Effector memory CD8-positive, alpha-beta T cell (primary cell): Measurements from ENCODE around the gene SHKBP1.
A peak's percentile ranks its signal among the peaks of the same experiment; 100 is the strongest.

Experiments used
- ATAC-seq: fragments of 150-1000 bp; cut with Tn5 transposase; replicated peaks from 2 replicates; pipeline ENCODE4 v1.10.0; 2021; ENCODE audit warnings: mild to moderate bottlenecking, moderate library complexity
- DNase-seq, 3 experiments: peaks; one replicate each; pipeline ENCODE4 v3.0.0; 2021
- H3K27ac Mint-ChIP-seq, 2 donors: one replicate each; pipeline ENCODE4 v1.8.0; 2022; ENCODE audit warnings: mild to moderate bottlenecking in 2 of 2, mixed read lengths in 2 of 2, moderate library complexity in 2 of 2
- H3K27me3 Mint-ChIP-seq, 2 donors: one replicate each; pipeline ENCODE4 v1.8.0; 2022; ENCODE audit warnings: mixed read lengths in 2 of 2
- H3K36me3 Mint-ChIP-seq: one replicate; pipeline ENCODE4 v1.8.0; 2022; ENCODE audit warnings: mild to moderate bottlenecking, moderate library complexity, mixed read lengths; ENCODE audit not compliant: insufficient read depth
- H3K4me1 Mint-ChIP-seq, 2 donors: one replicate each; pipeline ENCODE4 v1.8.0; 2022; ENCODE audit warnings: low read depth in 2 of 2, mixed read lengths in 2 of 2
- H3K4me3 Mint-ChIP-seq, 2 donors: one replicate each; pipeline ENCODE4 v1.8.0; 2022; ENCODE audit warnings: mild to moderate bottlenecking in 2 of 2, mixed read lengths in 2 of 2, moderate library complexity in 2 of 2
- H3K9me3 Mint-ChIP-seq, 2 donors: one replicate each; pipeline ENCODE4 v1.8.0; 2022; ENCODE audit warnings: mixed read lengths in 2 of 2

SHKBP1 gene

GRCh38 chr19:40594255-40594654 lies 17.6 kb downstream of the SHKBP1 start:
- Mint-ChIP-seq H3K4me3 (peak overlapping the region; percentile 28 to 44), H3K4me1 (peaks cover 21 to 27% of the 10 kb centered on the region in 2 donors), H3K9me3 (no peaks in the 10 kb centered on the region), H3K27me3 (peaks cover 8 to 31% of the 10 kb centered on the region in 2 donors), H3K36me3 (peaks cover 12% of the 10 kb centered on the region), H3K27ac (peak overlapping the region; percentile 44 to 77)
- DNase-seq: no peak
- no peak for ATAC-seq

- H3K4me3 Mint-ChIP-seq: peak overlapping the region; percentile 28 to 44
- no peak for ATAC-seq
- peaks cover 12 to 35% of the 10 kb centered on the region in 2 donors for H3K27me3 Mint-ChIP-seq
- no peak for DNase-seq
- H3K27ac Mint-ChIP-seq: peak overlapping the region; percentile 44 to 77
- H3K4me1 Mint-ChIP-seq: peaks cover 23 to 26% of the 10 kb centered on the region in 2 donors
- peaks cover 9% of the 10 kb centered on the region for H3K36me3 Mint-ChIP-seq
- H3K9me3 Mint-ChIP-seq: no peaks in the 10 kb centered on the region
These were observed 18.0 kb downstream of the SHKBP1 start for GRCh38 chr19:40594657-40595091.

- no peak for ATAC-seq
- Mint-ChIP-seq H3K27me3 (peaks cover 25 to 55% of the 10 kb centered on the region in 2 donors), H3K36me3 (peaks cover 3% of the 10 kb centered on the region), H3K4me1 (peaks cover 32 to 33% of the 10 kb centered on the region in 2 donors), H3K9me3 (no peaks in the 10 kb centered on the region), H3K27ac (no peak overlapping the region), H3K4me3 (peak overlapping the region in 1 of 2 donors; percentile 23)
- DNase-seq: no peak
These were observed 20.1 kb downstream of the SHKBP1 start for GRCh38 chr19:40596608-40597328.

- peaks cover 35 to 37% of the 10 kb centered on the region in 2 donors for H3K4me1 Mint-ChIP-seq
- H3K4me3 Mint-ChIP-seq: peak overlapping the region; percentile 27 to 43
- DNase-seq (no peak), ATAC-seq (no peak)
- peaks cover 3% of the 10 kb centered on the region for H3K36me3 Mint-ChIP-seq
- H3K9me3 Mint-ChIP-seq: no peaks in the 10 kb centered on the region
- no peak overlapping the region for H3K27ac Mint-ChIP-seq
- peaks cover 29 to 61% of the 10 kb centered on the region in 2 donors for H3K27me3 Mint-ChIP-seq
These were observed 20.7 kb downstream of the SHKBP1 start for GRCh38 chr19:40597329-40597838.

- Mint-ChIP-seq H3K4me1 (peaks cover 42% of the 10 kb centered on the region in 2 donors), H3K4me3 (no peak overlapping the region), H3K27me3 (peaks cover 29 to 68% of the 10 kb centered on the region in 2 donors), H3K9me3 (no peaks in the 10 kb centered on the region), H3K36me3 (peaks cover 3% of the 10 kb centered on the region), H3K27ac (no peak overlapping the region)
- peak; percentile 65 for ATAC-seq
- DNase-seq: peak; percentile 81 to 86 (median 84)
These were observed 21.6 kb downstream of the SHKBP1 start for GRCh38 chr19:40598121-40598917.

GRCh38 chr19:40598918-40599307 lies 22.2 kb downstream of the SHKBP1 start:
- DNase-seq (no peak), ATAC-seq (no peak)
- Mint-ChIP-seq H3K4me1 (peaks cover 47 to 48% of the 10 kb centered on the region in 2 donors), H3K9me3 (no peaks in the 10 kb centered on the region), H3K4me3 (peak overlapping the region in 1 of 2 donors; percentile 14), H3K27ac (no peak overlapping the region), H3K36me3 (peaks cover 7% of the 10 kb centered on the region), H3K27me3 (peaks cover 29 to 68% of the 10 kb centered on the region in 2 donors)

- ATAC-seq (no peak), DNase-seq (no peak)
- peaks cover 47 to 49% of the 10 kb centered on the region in 2 donors for H3K4me1 Mint-ChIP-seq
- peaks cover 8% of the 10 kb centered on the region for H3K36me3 Mint-ChIP-seq
- H3K27me3 Mint-ChIP-seq: peaks cover 29 to 67% of the 10 kb centered on the region in 2 donors
- H3K4me3 Mint-ChIP-seq: peak overlapping the region; percentile 14 to 47
- H3K27ac Mint-ChIP-seq: no peak overlapping the region
- H3K9me3 Mint-ChIP-seq: no peaks in the 10 kb centered on the region
These were observed 22.7 kb downstream of the SHKBP1 start for GRCh38 chr19:40599331-40599901.

GRCh38 chr19:40599902-40600569 lies 23.4 kb downstream of the SHKBP1 start:
- Mint-ChIP-seq H3K9me3 (no peaks in the 10 kb centered on the region), H3K4me1 (peaks cover 46% of the 10 kb centered on the region in 2 donors), H3K27me3 (peaks cover 29 to 61% of the 10 kb centered on the region in 2 donors), H3K4me3 (peak overlapping the region; percentile 58 to 64), H3K36me3 (peaks cover 8% of the 10 kb centered on the region), H3K27ac (no peak overlapping the region)
- ATAC-seq: no peak
- no peak for DNase-seq

GRCh38 chr19:40600570-40601133 lies 24.0 kb downstream of the SHKBP1 start:
- Mint-ChIP-seq H3K9me3 (no peaks in the 10 kb centered on the region), H3K36me3 (peaks cover 13% of the 10 kb centered on the region), H3K27me3 (peaks cover 29 to 61% of the 10 kb centered on the region in 2 donors), H3K27ac (peak overlapping the region in 1 of 2 donors; percentile 60), H3K4me1 (peaks cover 49% of the 10 kb centered on the region in 2 donors), H3K4me3 (peak overlapping the region; percentile 58 to 64)
- ATAC-seq (no peak), DNase-seq (no peak)

- H3K9me3 Mint-ChIP-seq: no peaks in the 10 kb centered on the region
- peak within 1 kb of the TSS; percentile 41 to 60 for H3K27ac Mint-ChIP-seq
- peak within 1 kb of the TSS; percentile 72 to 89 for H3K4me3 Mint-ChIP-seq
- ATAC-seq (no peak), DNase-seq (peak in 1 of 3 experiments; percentile 31)
- H3K27me3 Mint-ChIP-seq: peaks cover 29 to 61% of the 10 kb centered on the region in 2 donors
- H3K36me3 Mint-ChIP-seq: peaks cover 14% of the 10 kb centered on the region
- peaks cover 54% of the 10 kb centered on the region in 2 donors for H3K4me1 Mint-ChIP-seq
These were observed 24.7 kb downstream of the SHKBP1 start, which contains the start of gene LTBP4 for GRCh38 chr19:40601134-40601974. TSS of gene LTBP4 (plus strand) at chr19:40601369. CDS start at chr19:40601388, 19 bp downstream.

- Mint-ChIP-seq H3K36me3 (peaks cover 14% of the 10 kb centered on the region), H3K9me3 (no peaks in the 10 kb centered on the region), H3K4me3 (peak overlapping the region; percentile 85 to 89), H3K27me3 (peaks cover 22 to 49% of the 10 kb centered on the region in 2 donors), H3K27ac (peak overlapping the region in 1 of 2 donors; percentile 96), H3K4me1 (peaks cover 56 to 57% of the 10 kb centered on the region in 2 donors)
- DNase-seq (no peak), ATAC-seq (no peak)
These were observed 26.4 kb downstream of the SHKBP1 start for GRCh38 chr19:40603071-40603388.
